ENCODE data around the gene DRC7.

- no peak for TF ChIP-seq YY1 (IDR thresholded peaks at IDR 0.05)
- TF ChIP-seq CTCF (IDR thresholded peaks at IDR 0.05; ENCODE audit: low read depth, low read length, missing input control) = no peak
- TF ChIP-seq RXRA (IDR thresholded peaks at IDR 0.05) = no peak
- TF ChIP-seq RAD21 (IDR thresholded peaks at IDR 0.05) = no peak
- no peak for TF ChIP-seq SP1 (IDR thresholded peaks at IDR 0.05)
- no peak for TF ChIP-seq JUND (IDR thresholded peaks at IDR 0.05)
- TF ChIP-seq ZBTB33 (IDR thresholded peaks at IDR 0.05) = no peak
- TF ChIP-seq MAX (IDR thresholded peaks at IDR 0.05) = no peak
- TF ChIP-seq REST (IDR thresholded peaks at IDR 0.05) = no peak
- no peak for TF ChIP-seq NR2F2 (IDR thresholded peaks at IDR 0.05)
- no peak for TF ChIP-seq HNF4G (IDR thresholded peaks at IDR 0.05)
- no peak for TF ChIP-seq TAF1 (conservative IDR thresholded peaks at IDR 0.05)
These were observed 14.7 kb upstream of the DRC7 start for GRCh38 chr16:57679767-57680482.
